GM19372 (cell line): ENCODE data around the gene GZMM.

ENCODE experiments used
- ATAC-seq: cut with Tn5 transposase; IDR thresholded peaks from one replicate; pipeline ENCODE4 v1.9.1; 2021; ENCODE audit warnings: mild to moderate bottlenecking, low read depth, moderate library complexity; ENCODE audit not compliant: unreplicated experiment

The GZMM gene

GRCh38 chr19:594265-594870, 50.5 kb downstream of the GZMM start:
- ATAC-seq = no peak

GRCh38 chr19:595326-596262, 51.7 kb downstream of the GZMM start:
- no peak for ATAC-seq

GRCh38 chr19:596263-596655, 52.4 kb downstream of the GZMM start:
- no peak for ATAC-seq

- ATAC-seq = no peak
These were observed 53.8 kb downstream of the GZMM start for GRCh38 chr19:597406-598315.
